Hepatocyte (in vitro differentiated cells): Measurements from ENCODE around the gene ADORA1. TPM values are rescaled to one million over a fixed set of nuclear protein-coding genes. Genes with fewer than 3 reads are reported as not detected.

Experiments used
- DNase-seq: peaks from one replicate; pipeline ENCODE4 v3.0.0-alpha.2; 2016; ENCODE audit warnings: low spot score
- H2AFZ ChIP-seq: fragments of 200-600 bp; sonication (generic); 2 replicates; pipeline ENCODE4 v1.6.0; 2016; ENCODE audit warnings: antibody characterized with exemption, mild to moderate bottlenecking
- H3K27ac ChIP-seq: fragments of 200-600 bp; sonication (generic); 2 replicates; pipeline ENCODE4 v1.5.1; 2016; ENCODE audit warnings: mild to moderate bottlenecking
- H3K27me3 ChIP-seq: fragments of 200-600 bp; sonication (generic); 2 replicates; pipeline ENCODE4 v1.6.1; 2016
- H3K36me3 ChIP-seq: fragments of 200-600 bp; sonication (generic); replicated peaks from 2 replicates; pipeline ENCODE4 v1.5.1; 2016; ENCODE audit warnings: low read depth; ENCODE audit not compliant: insufficient read depth
- H3K4me1 ChIP-seq: fragments of 200-600 bp; sonication (generic); 2 replicates; pipeline ENCODE4 v1.5.1; 2016; ENCODE audit warnings: mild to moderate bottlenecking, moderate library complexity; ENCODE audit not compliant: insufficient read depth
- H3K4me2 ChIP-seq: fragments of 200-600 bp; sonication (generic); 2 replicates; pipeline ENCODE4 v1.6.0; 2016
- H3K4me3 ChIP-seq: fragments of 200-600 bp; sonication (generic); 2 replicates; pipeline ENCODE4 v1.5.1; 2016; ENCODE audit warnings: mild to moderate bottlenecking
- H3K79me2 ChIP-seq: fragments of 200-600 bp; sonication (generic); 2 replicates; pipeline ENCODE4 v1.6.0; 2017; ENCODE audit warnings: mild to moderate bottlenecking
- H3K9me2 ChIP-seq: fragments of 200-600 bp; sonication (generic); replicated peaks from 2 replicates; pipeline ENCODE4 v1.6.0; 2017; ENCODE audit warnings: mild to moderate bottlenecking; ENCODE audit not compliant: insufficient read depth
- H3K9me3 ChIP-seq: fragments of 200-600 bp; sonication (generic); 2 replicates; pipeline ENCODE4 v1.5.1; 2016; ENCODE audit warnings: low read depth, mild to moderate bottlenecking
- H4K20me1 ChIP-seq: fragments of 200-600 bp; sonication (generic); 2 replicates; pipeline ENCODE4 v1.6.0; 2016; ENCODE audit warnings: mild to moderate bottlenecking; ENCODE audit not compliant: insufficient read depth, poor library complexity, severe bottlenecking
- CTCF ChIP-seq: fragments of 200-600 bp; sonication (generic); IDR thresholded peaks from 2 replicates; pipeline ENCODE4 v1.5.1; 2016; ENCODE audit warnings: antibody characterized with exemption, mild to moderate bottlenecking; ENCODE audit not compliant: poor library complexity
- EZH2 ChIP-seq: fragments of 200-600 bp; sonication (generic); IDR thresholded peaks from 2 replicates; pipeline ENCODE4 v1.6.1; 2016; ENCODE audit warnings: antibody characterized with exemption, mild to moderate bottlenecking, borderline replicate concordance
- EZH2phosphoT487 ChIP-seq: fragments of 200-600 bp; sonication (generic); IDR thresholded peaks from one replicate; pipeline ENCODE4 v1.6.1; 2018; ENCODE audit warnings: antibody characterized with exemption, mild to moderate bottlenecking, low read depth, moderate library complexity; ENCODE audit not compliant: unreplicated experiment, severe bottlenecking
- WGBS: methylation state at CpG from one replicate; pipeline ENCODE4 v1.1.6; 2016; ENCODE audit warnings: low lambda C conversion rate; ENCODE audit errors: missing lambda C conversion rate; 5-methylcytosine and 5-hydroxymethylcytosine counted together
- polyA plus RNA-seq: library from polyadenylated mRNA; unstranded; fragments of >200 nt; fragmentation: Nextera tagmentation; extraction: Ambion mirVana; gene quantifications from 2 replicates; pipeline ENCODE4 v1.2.1, GENCODE V29; 2016
- total RNA-seq: library from RNA; depleted of rRNA; stranded (reverse); fragments of >200 nt; gene quantifications from 2 replicates; pipeline ENCODE4 v1.2.3, GENCODE V29; 2014

ADORA1 gene
- total and polyA plus RNA-seq, 2 experiments from 2014 or later, result 2.0 to 2.3 TPM

- H3K36me3 ChIP-seq, result no peaks in the 10 kb centered on the region
- no peaks in the 10 kb centered on the region for H4K20me1 ChIP-seq
- no peaks in the 10 kb centered on the region for H3K79me2 ChIP-seq
- H3K4me2 ChIP-seq, result no peak overlapping the region
- no peaks in the 10 kb centered on the region for H3K9me3 ChIP-seq
- TF ChIP-seq EZH2phosphoT487 (no peak), CTCF (no peak), EZH2 (no peak)
- no peaks in the 10 kb centered on the region for H3K9me2 ChIP-seq
- H3K4me3 ChIP-seq, result no peak overlapping the region
- H3K27ac ChIP-seq, result no peak overlapping the region
- H3K27me3 ChIP-seq, result no peaks in the 10 kb centered on the region
- H2AFZ ChIP-seq, result no peak overlapping the region
- DNase-seq, result no peak
- WGBS, result 75% methylated on average over 11 of the region's 11 CpGs
- no peaks in the 10 kb centered on the region for H3K4me1 ChIP-seq
These were observed 40.3 kb upstream of the ADORA1 start for GRCh38 chr1:203086992-203087763.

DNA sequence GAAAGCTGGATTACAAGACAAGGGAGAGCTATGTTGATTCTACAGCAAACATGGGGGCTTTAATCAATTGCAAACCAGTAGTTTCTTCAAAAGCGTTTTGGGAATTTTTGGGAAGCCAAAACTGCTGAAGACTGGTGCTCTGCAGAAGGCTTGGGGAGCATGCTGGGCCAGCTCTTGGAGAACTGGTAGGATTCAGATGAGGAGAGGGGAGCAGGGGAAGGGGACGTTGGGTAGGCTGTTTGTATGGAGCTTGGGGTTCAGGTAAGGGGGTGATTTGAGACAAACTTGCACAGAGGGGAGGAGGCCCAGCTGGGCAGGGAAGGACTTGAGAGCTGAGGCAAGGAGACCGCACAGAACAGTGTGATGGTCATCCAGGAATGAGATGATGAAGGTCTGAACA lies 39.1 kb upstream of the ADORA1 start:
- no peaks in the 10 kb centered on the region for H3K36me3 ChIP-seq
- no peak for DNase-seq
- H3K27ac ChIP-seq, result no peak overlapping the region
- no peaks in the 10 kb centered on the region for H3K27me3 ChIP-seq
- no peaks in the 10 kb centered on the region for H4K20me1 ChIP-seq
- no peak overlapping the region for H3K4me2 ChIP-seq
- H2AFZ ChIP-seq, result no peak overlapping the region
- no peaks in the 10 kb centered on the region for H3K9me3 ChIP-seq
- no peak for TF ChIP-seq EZH2phosphoT487
- TF ChIP-seq EZH2, result no peak
- no peak for TF ChIP-seq CTCF
- WGBS, result 93% methylated on average over 3 of the region's 3 CpGs
- no peaks in the 10 kb centered on the region for H3K9me2 ChIP-seq
- H3K79me2 ChIP-seq, result no peaks in the 10 kb centered on the region
- H3K4me1 ChIP-seq, result no peaks in the 10 kb centered on the region
- H3K4me3 ChIP-seq, result no peak overlapping the region

- Histone ChIP-seq H3K4me2 (no peak overlapping the region), H3K9me3 (no peaks in the 10 kb centered on the region), H3K27ac (no peak overlapping the region), H3K79me2 (no peaks in the 10 kb centered on the region), H3K36me3 (no peaks in the 10 kb centered on the region), H4K20me1 (no peaks in the 10 kb centered on the region), H3K4me3 (no peak overlapping the region), H3K4me1 (no peaks in the 10 kb centered on the region), H3K9me2 (no peaks in the 10 kb centered on the region), H3K27me3 (no peaks in the 10 kb centered on the region), H2AFZ (no peak overlapping the region)
- 83% methylated on average over 7 of the region's 7 CpGs for WGBS
- TF ChIP-seq CTCF (no peak), EZH2phosphoT487 (no peak), EZH2 (no peak)
- no peak for DNase-seq
These were observed 38.4 kb upstream of the ADORA1 start for GRCh38 chr1:203089001-203089650.
